K562 (cell line): Measurements from ENCODE around the gene DCAKD. TPM values are rescaled to one million over a fixed set of nuclear protein-coding genes. Genes with fewer than 3 reads are reported as not detected.

Experiments used
- ATAC-seq: fragments of 200-7000 bp; cut with Tn5 transposase; 3 replicates; pipeline ENCODE4 v1.9.1; 2020; ENCODE audit warnings: moderate library complexity
- BruUV-seq: library from RNA; stranded (reverse); fragments of 400-500 nt; replicated peaks from 2 replicates; lab custom pipeline; 2021; lab: Mats Ljungman, UMichigan
- CTCF ChIA-PET: fragments of 300-600 bp; formaldehyde crosslinking; extraction: SDS; loops from one replicate; lab custom pipeline; 2021; ENCODE audit warnings: low intra/inter-chr PET ratio; lab: Yijun Ruan, JAX
- POLR2A ChIA-PET: fragments of 300-600, 350-650 bp; sonication (Branson Sonifier 250); formaldehyde crosslinking; extraction: SDS; loops from one replicate; lab custom pipeline; 2021; ENCODE audit warnings: antibody characterized with exemption, inconsistent platforms; lab: Yijun Ruan, JAX
- DNase-seq, 4 experiments: peaks; one replicate each; pipeline versions ENCODE4 v3.0.0 to v3.0.0-alpha.2; 2011 to 2018; ENCODE audit warnings: low spot score in 3 of 4, mixed read lengths in 3 of 4; ENCODE audit errors: extremely low read depth in 1 of 4
- FAIRE-seq: peaks from 2 replicates; lab custom pipeline; 2011; peaks lifted over from hg19 to GRCh38; lab: Jason Lieb, UNC
- H2AFZ ChIP-seq: 2 replicates; pipeline ENCODE4 v1.6.0; 2011; ENCODE audit warnings: low read depth, low read length, control low read depth, inconsistent platforms
- H3K27ac ChIP-seq: fragments of 200-600 bp; 3 replicates; pipeline ENCODE4 v1.8.0; 2011; ENCODE audit warnings: low read depth, mild to moderate bottlenecking, control low read depth, inconsistent platforms, low read length, moderate library complexity, mixed read lengths; ENCODE audit errors: extremely low read depth
- H3K27me3 ChIP-seq, 2 experiments: fragments of 300-600 bp in 1 of 2; 2 replicates in 1 of 2; 3 replicates in 1 of 2; pipeline versions ENCODE4 v1.6.0 to v1.8.0; 2011; ENCODE audit warnings: inconsistent platforms in 2 of 2, low read length in 2 of 2, mild to moderate bottlenecking in 1 of 2, mixed read lengths in 1 of 2, moderate library complexity in 1 of 2; ENCODE audit not compliant: control insufficient read depth in 2 of 2, insufficient read depth in 2 of 2
- H3K36me3 ChIP-seq: fragments of 300-600 bp; 3 replicates; pipeline ENCODE4 v1.8.0; 2011; ENCODE audit warnings: mild to moderate bottlenecking, low read length, inconsistent platforms; ENCODE audit not compliant: control insufficient read depth, insufficient read depth
- H3K4me1 ChIP-seq, 2 experiments: fragments of 200-600 bp in 1 of 2; replicated peaks in 1 of 2; 2 replicates in 1 of 2; 3 replicates in 1 of 2; pipeline versions ENCODE4 v1.5.1 to v1.8.0; 2011; ENCODE audit warnings: inconsistent platforms in 2 of 2, low read length in 2 of 2, mild to moderate bottlenecking in 1 of 2, mixed read lengths in 1 of 2, moderate library complexity in 1 of 2; ENCODE audit not compliant: control insufficient read depth in 2 of 2, insufficient read depth in 2 of 2
- H3K4me2 ChIP-seq: 2 replicates; pipeline ENCODE4 v1.6.1; 2011; ENCODE audit warnings: low read length, control low read depth, inconsistent platforms, mixed read lengths; ENCODE audit not compliant: insufficient read depth
- H3K4me3 ChIP-seq: fragments of 200-600 bp; sonication (generic), shearing (Covaris generic); 2 replicates; pipeline ENCODE4 v1.5.1; 2016; ENCODE audit warnings: control low read depth, inconsistent platforms
- H3K79me2 ChIP-seq: fragments of 200-600 bp; 3 replicates; pipeline ENCODE4 v1.8.0; 2011; ENCODE audit warnings: low read length, inconsistent platforms; ENCODE audit not compliant: control insufficient read depth, insufficient read depth
- H3K9ac ChIP-seq, 2 experiments: 2 replicates each; pipeline versions ENCODE4 v1.6.0 to v1.6.1; 2011; ENCODE audit warnings: low read depth in 2 of 2, low read length in 2 of 2, control low read depth in 1 of 2, inconsistent platforms in 1 of 2, mild to moderate bottlenecking in 1 of 2, mixed read lengths in 1 of 2; ENCODE audit not compliant: insufficient read depth in 1 of 2
- H3K9me1 ChIP-seq: one replicate; pipeline ENCODE4 v1.6.0; 2011; ENCODE audit warnings: inconsistent platforms, mild to moderate bottlenecking, low read length, moderate library complexity; ENCODE audit not compliant: control insufficient read depth, insufficient read depth
- H3K9me3 ChIP-seq: replicated peaks from 2 replicates; pipeline ENCODE4 v1.5.1; 2011; ENCODE audit warnings: low read depth, low read length, inconsistent platforms; ENCODE audit not compliant: control insufficient read depth, insufficient read depth
- H4K20me1 ChIP-seq: replicated peaks from 2 replicates; pipeline ENCODE4 v1.6.1; 2011; ENCODE audit warnings: low read length, inconsistent platforms, mixed read lengths; ENCODE audit not compliant: control insufficient read depth, insufficient read depth
- C11orf30 ChIP-seq: fragments of 450-650 bp; IDR thresholded peaks from 2 replicates; pipeline ENCODE4 v1.6.1; 2016; ENCODE audit warnings: low read depth, mild to moderate bottlenecking
- CBX8 ChIP-seq: fragments of 200-600 bp; sonication (generic); IDR thresholded peaks from 2 replicates; pipeline ENCODE4 v1.6.1; 2012; ENCODE audit warnings: borderline replicate concordance, mixed run types, low read depth, mild to moderate bottlenecking, moderate library complexity, mixed read lengths, low read length, control low read depth, inconsistent platforms; ENCODE audit not compliant: poor library complexity, severe bottlenecking; ENCODE audit errors: extremely low read depth
- CCNT2 ChIP-seq: IDR thresholded peaks from 2 replicates; pipeline ENCODE4 v1.6.1; 2011; ENCODE audit warnings: borderline replicate concordance, low read depth, mild to moderate bottlenecking, moderate library complexity, mixed read lengths, low read length; ENCODE audit not compliant: insufficient read length; ENCODE audit errors: extremely low read depth
- CREB1 ChIP-seq, 2 experiments: sonication (generic) in 1 of 2; formaldehyde crosslinking in 1 of 2; IDR thresholded peaks; 2 replicates each; pipeline versions ENCODE4 v1.6.1 to v1.8.0; 2012 to 2022; ENCODE audit warnings: inconsistent platforms in 1 of 2, mild to moderate bottlenecking in 1 of 2, missing genetic modification reagents in 1 of 2, moderate library complexity in 1 of 2
- EP300 ChIP-seq: IDR thresholded peaks from 2 replicates; pipeline ENCODE4 v1.6.1; 2012; ENCODE audit warnings: low read length, improper control_type of control experiment
- IFI16 ChIP-seq: fragments of 250-450 bp; sonication (Bioruptor Pico); IDR thresholded peaks from 2 replicates; pipeline ENCODE4 v2.1.2; 2022; ENCODE audit warnings: mild to moderate bottlenecking, inconsistent platforms
- ILF3 ChIP-seq: fragments of 450-650 bp; IDR thresholded peaks from 2 replicates; pipeline ENCODE4 v1.6.1; 2018; ENCODE audit warnings: antibody characterized with exemption, mild to moderate bottlenecking, moderate library complexity, borderline replicate concordance
- LARP7 ChIP-seq: fragments of 450-650 bp; IDR thresholded peaks from 2 replicates; pipeline ENCODE4 v1.6.1; 2016
- MAFG ChIP-seq: fragments of 450-650 bp; conservative IDR thresholded peaks from 2 replicates; pipeline ENCODE4 v1.6.1; 2016; ENCODE audit warnings: missing genetic modification characterization, missing compliant biosample characterization
- NFE2 ChIP-seq: IDR thresholded peaks from 2 replicates; pipeline ENCODE4 v1.6.1; 2014; ENCODE audit warnings: antibody characterized with exemption, low read depth
- RUNX1 ChIP-seq: sonication (generic); IDR thresholded peaks from 2 replicates; pipeline ENCODE4 v1.6.1; 2016; ENCODE audit warnings: antibody characterized with exemption, low read depth
- SRSF3 ChIP-seq: fragments of 200-400 bp; formaldehyde crosslinking; IDR thresholded peaks from 2 replicates; pipeline ENCODE4 v1.6.1; 2016; ENCODE audit warnings: mild to moderate bottlenecking, low read length, moderate library complexity; ENCODE audit not compliant: insufficient read depth
- TOE1 ChIP-seq, 2 experiments: fragments of 450-650 bp in 1 of 2; sonication (generic) in 1 of 2; formaldehyde crosslinking in 1 of 2; IDR thresholded peaks; 2 replicates each; pipeline versions ENCODE4 v1.7.1 to v1.8.0; 2016 to 2022; ENCODE audit warnings: borderline replicate concordance in 2 of 2, mild to moderate bottlenecking in 2 of 2, antibody characterized with exemption in 1 of 2, inconsistent platforms in 1 of 2, low read depth in 1 of 2, missing genetic modification reagents in 1 of 2, moderate library complexity in 1 of 2
- ZNF121 ChIP-seq: sonication (generic); formaldehyde crosslinking; conservative IDR thresholded peaks from 2 replicates; pipeline ENCODE4 v1.8.0; 2022; ENCODE audit warnings: missing genetic modification reagents
- ZNF212 ChIP-seq: fragments of 450-650 bp; formaldehyde crosslinking; IDR thresholded peaks from 2 replicates; pipeline ENCODE4 v1.4.0; 2020; ENCODE audit warnings: mild to moderate bottlenecking
- ZNF316 ChIP-seq: fragments of 450-650 bp; IDR thresholded peaks from 2 replicates; pipeline ENCODE4 v1.6.1; 2016
- WGBS: fragments of 100-300 bp; shearing (Covaris generic); methylation state at CpG from one replicate; pipeline ENCODE4 v1.1.6; 2016; ENCODE audit warnings: low coverage, mixed read lengths; ENCODE audit not compliant: insufficient coverage; ENCODE audit errors: missing lambda C conversion rate; 5-methylcytosine and 5-hydroxymethylcytosine counted together
- in situ Hi-C: fragments of 300-500 bp; cut with MboI; formaldehyde crosslinking; loops from 4 replicates; pipeline ENCODE4 v1.15.0; 2018; ENCODE audit warnings: inconsistent platforms, mixed read lengths
- intact Hi-C: fragments of 100-400 bp; cut with micrococcal nuclease; formaldehyde crosslinking; loops from 2 replicates; pipeline ENCODE4 v1.14.2; 2022
- polyA plus RNA-seq, 8 experiments: library from polyadenylated mRNA; depleted of rRNA in 4 of 8; stranded (reverse) in 5 of 8; unstranded in 3 of 8; fragments of >200 nt; fragmentation: Nextera tagmentation in 2 of 8; fragmentation: Illumina TruSeq in 1 of 8; extraction: Ambion mirVana in 2 of 8; extraction: Trizol in 1 of 8; gene quantifications; 2 replicates each; pipeline versions ENCODE4 v1.2.1 to v1.2.3, GENCODE V29; 2011 to 2014; ENCODE audit warnings: inconsistent platforms in 1 of 8, missing spikeins in 1 of 8
- total RNA-seq, 7 experiments: library from RNA; depleted of rRNA in 6 of 7; stranded (reverse); fragments of >200 nt in 6 of 7; fragmentation: Illumina TruSeq in 2 of 7; extraction: Trizol in 2 of 7; gene quantifications; 2 replicates each; pipeline versions ENCODE4 v1.2.1 to v1.2.3, GENCODE V29; 2011 to 2021; ENCODE audit warnings: low replicate concordance in 1 of 7
- TF ChIP-seq, protein P1 (sequence below): fragments of 250-450 bp; sonication (Bioruptor Pico); IDR thresholded peaks from 2 replicates; pipeline ENCODE4 v1.9.0; 2021; ENCODE audit warnings: mild to moderate bottlenecking, inconsistent platforms

DCAKD gene
- total and polyA plus RNA-seq, 9 of the 15 experiments (the other 6 are each of a cell fraction or from before 2014, with no cell fraction given): 7.9 to 35.5 (median 21.4) TPM

DNA sequence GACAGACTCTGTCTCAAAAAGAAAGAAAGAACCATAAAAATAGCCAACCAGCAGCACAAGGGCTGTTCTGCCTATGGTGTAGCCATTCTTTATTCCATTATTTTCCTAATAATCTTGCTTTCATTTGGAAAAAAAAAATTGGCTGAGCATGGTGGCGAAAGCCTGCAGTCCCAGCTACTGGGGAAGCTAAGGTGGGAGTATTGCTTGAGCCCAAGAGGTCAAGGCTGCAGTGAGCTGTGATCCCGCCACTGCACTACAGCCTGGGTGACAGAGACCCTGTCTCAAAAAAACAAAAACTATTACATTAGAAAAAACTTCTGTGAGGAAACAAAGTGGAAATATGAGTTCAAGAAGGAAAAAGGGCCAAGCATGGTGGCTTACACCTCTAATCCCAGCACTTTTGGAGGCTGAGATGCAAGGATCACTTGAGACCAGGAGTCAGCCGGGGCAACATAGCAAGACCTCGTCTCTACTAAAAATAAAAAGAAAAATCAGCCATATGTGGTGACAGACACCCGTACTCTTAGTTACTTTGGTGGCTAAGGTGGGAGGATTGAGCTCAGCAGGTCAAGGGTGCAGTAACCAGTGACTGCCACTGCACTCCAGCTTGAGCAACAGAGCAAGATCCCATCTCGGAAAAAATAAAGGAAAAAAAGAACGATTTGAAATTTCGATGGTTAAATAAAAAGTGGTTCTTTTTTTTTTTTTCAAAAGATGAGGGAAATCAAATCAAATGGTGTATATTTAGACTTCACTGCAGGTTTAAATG lies 2.5 kb downstream of the DCAKD start (continued):
- TF ChIP-seq TOE1 (IDR thresholded peaks at IDR 0.05; ENCODE audit: borderline replicate concordance): no peak
- TF ChIP-seq TOE1 (CRISPR knock-in tag; IDR thresholded peaks at IDR 0.05; ENCODE audit: borderline replicate concordance, low read depth): no peak
- TF ChIP-seq SRSF3: no peak
- no peak for TF ChIP-seq LARP7
- TF ChIP-seq ILF3: no peak
- TF ChIP-seq ZNF121 (CRISPR knock-in tag): peak; percentile 93

DNA sequence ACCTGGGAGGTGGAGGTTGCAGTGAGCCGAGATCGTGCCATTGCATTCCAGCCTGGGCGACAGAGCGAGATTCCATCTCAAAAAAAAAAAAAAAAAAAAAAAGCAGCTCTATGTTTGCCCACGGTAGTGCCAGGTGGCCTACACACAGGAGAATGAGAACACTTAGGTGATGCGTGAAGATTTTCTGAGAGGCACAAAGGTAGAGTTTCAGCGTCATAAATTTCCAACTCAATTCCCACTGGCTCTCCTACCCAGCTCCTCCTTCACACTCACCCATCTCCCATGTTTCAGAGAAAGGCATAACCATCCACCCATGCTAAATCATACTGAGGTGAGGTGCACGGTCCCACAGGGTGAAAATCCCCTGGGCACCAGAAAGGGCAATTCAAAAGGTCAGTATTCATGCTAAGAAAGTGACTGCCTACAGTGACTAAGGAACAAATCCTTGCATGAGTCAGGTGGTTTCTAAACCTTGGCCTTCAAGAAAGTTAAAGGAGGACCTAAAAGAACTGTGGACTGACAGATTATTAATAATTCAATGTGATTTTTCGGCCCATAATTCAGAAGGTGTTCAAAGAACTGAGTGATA lies 4.8 kb downstream of the DCAKD start:
- no peaks in the 10 kb centered on the region; the same call in none of the 2 replicates for H4K20me1 ChIP-seq
- in situ Hi-C loops: no loop called here
- POLR2A ChIA-PET: interaction anchor here (0.9 to 1.2 kb wide), 3 partner anchors 8 to 15 kb away, joined by 3 to 7 read pairs (median 4); partner anchors contain the start of gene NMT1
- CTCF ChIA-PET: no interaction called here
- H3K27me3 ChIP-seq: no peaks in the 10 kb centered on the region
- H3K9ac ChIP-seq: no peak overlapping the region
- TF ChIP-seq NFE2: peak; percentile 45; the same call in 1 of the 2 replicates
- TF ChIP-seq CCNT2: no peak
- TF ChIP-seq, protein P1, sequence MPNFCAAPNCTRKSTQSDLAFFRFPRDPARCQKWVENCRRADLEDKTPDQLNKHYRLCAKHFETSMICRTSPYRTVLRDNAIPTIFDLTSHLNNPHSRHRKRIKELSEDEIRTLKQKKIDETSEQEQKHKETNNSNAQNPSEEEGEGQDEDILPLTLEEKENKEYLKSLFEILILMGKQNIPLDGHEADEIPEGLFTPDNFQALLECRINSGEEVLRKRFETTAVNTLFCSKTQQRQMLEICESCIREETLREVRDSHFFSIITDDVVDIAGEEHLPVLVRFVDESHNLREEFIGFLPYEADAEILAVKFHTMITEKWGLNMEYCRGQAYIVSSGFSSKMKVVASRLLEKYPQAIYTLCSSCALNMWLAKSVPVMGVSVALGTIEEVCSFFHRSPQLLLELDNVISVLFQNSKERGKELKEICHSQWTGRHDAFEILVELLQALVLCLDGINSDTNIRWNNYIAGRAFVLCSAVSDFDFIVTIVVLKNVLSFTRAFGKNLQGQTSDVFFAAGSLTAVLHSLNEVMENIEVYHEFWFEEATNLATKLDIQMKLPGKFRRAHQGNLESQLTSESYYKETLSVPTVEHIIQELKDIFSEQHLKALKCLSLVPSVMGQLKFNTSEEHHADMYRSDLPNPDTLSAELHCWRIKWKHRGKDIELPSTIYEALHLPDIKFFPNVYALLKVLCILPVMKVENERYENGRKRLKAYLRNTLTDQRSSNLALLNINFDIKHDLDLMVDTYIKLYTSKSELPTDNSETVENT (CRISPR knock-in tag): no peak
- peak; percentile 33; the same call in 1 of the 2 replicates for TF ChIP-seq C11orf30
- TF ChIP-seq ZNF316: peak; percentile 54
- no peak for TF ChIP-seq IFI16 (CRISPR knock-in tag)
- TF ChIP-seq MAFG (tag): 0 out of 2 replicates have a peak, but pooled peaks have one; percentile 42
- no peak for TF ChIP-seq RUNX1
- TF ChIP-seq EP300: no peak
- no peak for TF ChIP-seq ZNF212
- TF ChIP-seq CBX8: no peak
- TF ChIP-seq CREB1 (IDR thresholded peaks at IDR 0.05): no peak
- no peak for TF ChIP-seq CREB1 (CRISPR knock-in tag; IDR thresholded peaks at IDR 0.05)
- peaks cover 17% of the 10 kb centered on the region; the same call in 1 of the 3 replicates for H3K36me3 ChIP-seq
- peaks cover 66% of the 10 kb centered on the region for H3K79me2 ChIP-seq
- BruUV-seq: no TSS peak
- H3K9me1 ChIP-seq: no peaks in the 10 kb centered on the region
- intact Hi-C loops: no loop called here
- peak overlapping the region; percentile 45; the same call in 2 of the 3 replicates for H3K27ac ChIP-seq
- H2AFZ ChIP-seq: no peak overlapping the region
- no peaks in the 10 kb centered on the region for H3K9me3 ChIP-seq
- peak; percentile 29 for FAIRE-seq
- DNase-seq: no peak
- H3K4me2 ChIP-seq: no peak overlapping the region
- H3K4me1 ChIP-seq: peaks cover 11 to 15% of the 10 kb centered on the region in 2 experiments
- no peak for ATAC-seq
- WGBS: 82% methylated on average over 5 of the region's 9 CpGs
- H3K4me3 ChIP-seq: no peak overlapping the region
